Suprapubic skin (tissue), 4 donors: Measurements from ENCODE around the gene GFPT1. TPM values are rescaled to one million over a fixed set of nuclear protein-coding genes. Genes with fewer than 3 reads are reported as not detected.

ENCODE experiments used
- DNase-seq, 2 donors: peaks; one replicate each; pipeline ENCODE4 v3.0.0-alpha.2; 2019; ENCODE audit warnings: low spot score in 2 of 2
- H3K27ac ChIP-seq: fragments of 200-600 bp; sonication (generic); one replicate; pipeline ENCODE4 v1.5.1; 2019
- H3K27me3 ChIP-seq: fragments of 200-600 bp; sonication (generic); one replicate; pipeline ENCODE4 v1.5.1; 2019
- H3K36me3 ChIP-seq: fragments of 200-600 bp; sonication (generic); one replicate; pipeline ENCODE4 v1.5.1; 2019
- H3K4me1 ChIP-seq: fragments of 200-600 bp; sonication (generic); one replicate; pipeline ENCODE4 v1.5.1; 2019
- H3K4me3 ChIP-seq: fragments of 200-600 bp; sonication (generic); one replicate; pipeline ENCODE4 v1.5.1; 2019; ENCODE audit warnings: mild to moderate bottlenecking
- H3K9me3 ChIP-seq: fragments of 200-600 bp; sonication (generic); one replicate; pipeline ENCODE4 v1.5.1; 2019
- CTCF ChIP-seq, 2 donors: fragments of 200-600 bp in 1 of 2; fragments of 450-650 bp in 1 of 2; sonication (generic) in 1 of 2; IDR thresholded peaks; one replicate each; pipeline ENCODE4 v1.5.1; 2016 to 2019; ENCODE audit warnings: antibody characterized with exemption in 2 of 2, mild to moderate bottlenecking in 1 of 2, moderate library complexity in 1 of 2
- EP300 ChIP-seq: sonication (generic); formaldehyde crosslinking; IDR thresholded peaks from one replicate; pipeline ENCODE4 v1.6.1; 2017; ENCODE audit warnings: antibody characterized with exemption
- POLR2A ChIP-seq, 2 donors: fragments of 450-650 bp; IDR thresholded peaks; one replicate each; pipeline ENCODE4 v1.6.1; 2017; ENCODE audit warnings: antibody characterized with exemption in 2 of 2, mild to moderate bottlenecking in 2 of 2, moderate library complexity in 2 of 2
- POLR2AphosphoS5 ChIP-seq, 3 donors: sonication (generic); formaldehyde crosslinking; IDR thresholded peaks; one replicate each; pipeline ENCODE4 v1.6.1; 2017; ENCODE audit warnings: antibody characterized with exemption in 3 of 3
- WGBS: methylation state at CpG from one replicate; pipeline ENCODE4 v1.1.5; 2018; 5-methylcytosine and 5-hydroxymethylcytosine counted together
- total RNA-seq, 4 donors: library from RNA; depleted of rRNA; stranded (reverse); fragments of >200 nt; gene quantifications; one replicate each; pipeline ENCODE4 v1.1.0, GENCODE V29; 2016

Gene GFPT1
- total RNA-seq, 4 donors from 2014 or later, result 10.0 to 17.0 (median 12.7) TPM

GRCh38 chr2:69278366-69278765, 108.7 kb downstream of the GFPT1 start:
- Histone ChIP-seq H3K4me3 (no peak overlapping the region), H3K9me3 (no peaks in the 10 kb centered on the region), H3K36me3 (no peaks in the 10 kb centered on the region), H3K4me1 (no peaks in the 10 kb centered on the region), H3K27ac (no peak overlapping the region), H3K27me3 (no peaks in the 10 kb centered on the region)
- DNase-seq, result no peak
- no peak for TF ChIP-seq POLR2AphosphoS5 (IDR thresholded peaks at IDR 0.05)
- TF ChIP-seq EP300, result no peak
- TF ChIP-seq POLR2A (IDR thresholded peaks at IDR 0.05), result no peak
- TF ChIP-seq CTCF (IDR thresholded peaks at IDR 0.05), result no peak
- WGBS, result 72% methylated on average over 5 of the region's 5 CpGs

GRCh38 chr2:69275490-69275889, 111.5 kb downstream of the GFPT1 start:
- WGBS, result 91% methylated on average over 1 of the region's 1 CpG
- DNase-seq, result no peak

GRCh38 chr2:69272803-69273471, 114.1 kb downstream of the GFPT1 start:
- Histone ChIP-seq H3K27ac (no peak overlapping the region), H3K4me1 (peaks cover 9% of the 10 kb centered on the region), H3K9me3 (no peaks in the 10 kb centered on the region), H3K36me3 (no peaks in the 10 kb centered on the region), H3K27me3 (no peaks in the 10 kb centered on the region), H3K4me3 (no peak overlapping the region)
- 81% methylated on average over 6 of the region's 9 CpGs for WGBS
- DNase-seq, result no peak
- TF ChIP-seq POLR2AphosphoS5 (IDR thresholded peaks at IDR 0.05), result no peak
- no peak for TF ChIP-seq EP300
- TF ChIP-seq POLR2A (IDR thresholded peaks at IDR 0.05), result no peak
- no peak for TF ChIP-seq CTCF (IDR thresholded peaks at IDR 0.05)

More at GRCh38 chr2:69275490-69275889, 111.5 kb downstream of the GFPT1 start:
- H3K9me3 ChIP-seq, result no peaks in the 10 kb centered on the region
- H3K4me1 ChIP-seq, result peaks cover 9% of the 10 kb centered on the region
- no peaks in the 10 kb centered on the region for H3K27me3 ChIP-seq
- no peaks in the 10 kb centered on the region for H3K36me3 ChIP-seq
- no peak overlapping the region for H3K27ac ChIP-seq
- no peak overlapping the region for H3K4me3 ChIP-seq
- TF ChIP-seq EP300 (no peak), CTCF (IDR thresholded peaks at IDR 0.05) (no peak), POLR2AphosphoS5 (IDR thresholded peaks at IDR 0.05) (no peak), POLR2A (IDR thresholded peaks at IDR 0.05) (no peak)

- H3K36me3 ChIP-seq, result no peaks in the 10 kb centered on the region
- H3K9me3 ChIP-seq, result no peaks in the 10 kb centered on the region
- H3K4me3 ChIP-seq, result no peak overlapping the region
- no peak overlapping the region for H3K27ac ChIP-seq
- WGBS, result 58% methylated on average over 3 of the region's 3 CpGs
- TF ChIP-seq CTCF (IDR thresholded peaks at IDR 0.05) (no peak), POLR2A (IDR thresholded peaks at IDR 0.05) (no peak), EP300 (no peak), POLR2AphosphoS5 (IDR thresholded peaks at IDR 0.05) (no peak)
- peaks cover 9% of the 10 kb centered on the region for H3K4me1 ChIP-seq
- no peak for DNase-seq
- H3K27me3 ChIP-seq, result no peaks in the 10 kb centered on the region
These were observed 115.2 kb downstream of the GFPT1 start for GRCh38 chr2:69271831-69272257.

Other genes starting within 250 kb of the GFPT1 start
- 10 to 100 TPM; 18.0 to 27.8 (median 22.8) TPM for gene NFU1, start 50.2 kb upstream of the GFPT1 start, total RNA-seq